ENCODE results near the gene OASL. TPM values are rescaled to one million over a fixed set of nuclear protein-coding genes. Genes with fewer than 3 reads are reported as not detected.
"Not testable (repeated sequence)": the region's sequence is repeated elsewhere in the genome, so short reads cannot be mapped to it uniquely, and the experiment has no call there.

Gene OASL
- polyA plus RNA-seq, 1 donor = 0.31 TPM

DNA sequence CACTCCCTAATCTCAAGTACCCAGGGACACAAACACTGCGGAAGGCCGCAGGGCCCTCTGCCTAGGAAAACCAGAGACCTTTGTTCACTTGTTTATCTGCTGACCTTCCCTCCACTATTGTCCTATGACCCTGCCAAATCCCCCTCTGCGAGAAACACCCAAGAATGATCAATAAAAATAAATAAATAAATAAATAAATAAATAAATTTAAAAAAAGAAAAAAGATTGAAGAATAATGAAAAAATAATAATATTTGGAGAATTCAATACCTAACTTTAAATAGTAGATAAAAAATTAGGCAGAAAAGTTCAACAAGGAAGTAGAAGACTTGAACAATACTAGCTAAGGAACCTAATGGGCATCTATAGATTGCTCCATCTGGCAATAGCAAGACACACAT lies 38.4 kb upstream of the OASL start:
- not testable (repeated sequence) for H3K36me3 ChIP-seq (ENCODE audit: control insufficient read depth, insufficient read depth, low read length); DNase-seq; H3K27ac ChIP-seq (ENCODE audit: low read length); H3K27me3 ChIP-seq (ENCODE audit: control insufficient read depth, insufficient read depth, low read length); H3K4me3 ChIP-seq (ENCODE audit: low read length); H3K4me1 ChIP-seq (ENCODE audit: control insufficient read depth, insufficient read depth, low read length); H3K9me3 ChIP-seq (ENCODE audit: control insufficient read depth, low read depth, low read length)
- no CpG with 5 or more reads among the region's 3 CpGs for WGBS (ENCODE audit: insufficient coverage, low lambda C conversion rate)

DNA sequence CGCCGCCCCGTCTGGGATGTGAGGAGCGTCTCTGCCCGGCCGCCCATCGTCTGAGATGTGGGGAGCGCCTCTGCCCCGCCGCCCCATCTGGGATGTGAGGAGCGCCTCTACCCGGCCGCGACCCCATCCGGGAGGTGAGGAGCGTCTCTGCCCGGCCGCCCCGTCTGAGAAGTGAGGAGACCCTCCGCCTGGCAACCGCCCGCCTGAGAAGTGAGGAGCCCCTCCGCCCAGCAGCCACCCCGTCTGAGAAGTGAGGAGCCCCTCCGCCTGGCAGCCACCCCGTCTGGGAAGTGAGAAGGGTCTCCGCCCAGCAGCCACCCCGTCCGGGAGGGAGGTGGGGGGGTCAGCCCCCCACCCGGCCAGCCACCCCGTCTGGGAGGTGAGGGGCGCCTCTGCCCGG lies 36.9 kb upstream of the OASL start:
- DNase-seq; H3K27ac ChIP-seq (ENCODE audit: low read length); H3K36me3 ChIP-seq (ENCODE audit: control insufficient read depth, insufficient read depth, low read length); H3K27me3 ChIP-seq (ENCODE audit: control insufficient read depth, insufficient read depth, low read length); H3K4me3 ChIP-seq (ENCODE audit: low read length); H3K4me1 ChIP-seq (ENCODE audit: control insufficient read depth, insufficient read depth, low read length); H3K9me3 ChIP-seq (ENCODE audit: control insufficient read depth, low read depth, low read length): not testable (repeated sequence)
- WGBS (ENCODE audit: insufficient coverage, low lambda C conversion rate) = no CpG with 5 or more reads among the region's 33 CpGs

DNA sequence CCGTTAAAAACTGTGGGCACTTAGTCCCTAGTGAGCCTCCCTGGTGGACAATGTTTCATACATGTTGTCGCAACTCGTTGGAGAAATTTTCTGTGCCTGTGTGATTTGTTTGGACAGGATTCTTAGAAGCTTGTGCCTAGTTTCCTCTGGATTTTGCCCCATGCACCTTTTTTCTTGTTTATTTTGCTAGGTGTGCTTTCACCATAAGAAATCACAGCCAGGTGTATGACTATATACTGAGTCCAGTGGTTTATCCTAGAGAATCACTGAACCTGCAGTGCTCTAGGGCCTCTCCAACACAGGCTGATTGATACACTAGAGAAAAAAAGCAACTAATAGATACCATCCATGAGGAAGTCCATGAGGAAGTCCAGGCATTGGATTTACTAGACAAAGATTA lies 33.1 kb upstream of the OASL start:
- Histone ChIP-seq H3K4me3 (ENCODE audit: low read length) (no peak overlapping the region), H3K36me3 (ENCODE audit: control insufficient read depth, insufficient read depth, low read length) (no peaks in the 10 kb centered on the region), H3K4me1 (ENCODE audit: control insufficient read depth, insufficient read depth, low read length) (no peaks in the 10 kb centered on the region), H3K27ac (ENCODE audit: low read length) (no peak overlapping the region), H3K9me3 (ENCODE audit: control insufficient read depth, low read depth, low read length) (peaks cover 8% of the 10 kb centered on the region), H3K27me3 (ENCODE audit: control insufficient read depth, insufficient read depth, low read length) (no peaks in the 10 kb centered on the region)
- no CpG with 5 or more reads among the region's 3 CpGs for WGBS (ENCODE audit: insufficient coverage, low lambda C conversion rate)
- no peak for DNase-seq

DNA sequence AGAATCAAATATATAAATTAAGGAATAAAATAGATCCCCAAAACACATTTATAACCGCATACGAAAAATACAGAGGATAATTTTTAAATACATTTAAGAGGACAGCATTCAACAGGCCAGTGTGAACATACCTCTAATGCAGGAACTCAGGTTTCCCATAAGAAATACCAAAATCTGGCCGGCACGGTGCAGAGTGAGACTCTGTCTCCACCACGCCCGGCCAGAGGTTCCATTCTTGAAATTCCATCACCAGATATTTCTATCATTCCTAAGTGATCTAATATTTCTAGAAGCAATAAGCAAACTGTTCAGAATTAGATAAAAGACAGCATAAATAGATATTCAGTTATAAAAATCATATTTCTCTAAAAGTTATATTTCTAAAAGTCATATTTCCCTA lies 30.2 kb upstream of the OASL start:
- DNase-seq = no peak
- Histone ChIP-seq H3K36me3 (ENCODE audit: control insufficient read depth, insufficient read depth, low read length) (no peaks in the 10 kb centered on the region), H3K27ac (ENCODE audit: low read length) (no peak overlapping the region), H3K9me3 (ENCODE audit: control insufficient read depth, low read depth, low read length) (no peaks in the 10 kb centered on the region), H3K4me3 (ENCODE audit: low read length) (no peak overlapping the region), H3K27me3 (ENCODE audit: control insufficient read depth, insufficient read depth, low read length) (no peaks in the 10 kb centered on the region), H3K4me1 (ENCODE audit: control insufficient read depth, insufficient read depth, low read length) (no peaks in the 10 kb centered on the region)
- WGBS (ENCODE audit: insufficient coverage, low lambda C conversion rate) = 83% methylated on average over 1 of the region's 6 CpGs

DNA sequence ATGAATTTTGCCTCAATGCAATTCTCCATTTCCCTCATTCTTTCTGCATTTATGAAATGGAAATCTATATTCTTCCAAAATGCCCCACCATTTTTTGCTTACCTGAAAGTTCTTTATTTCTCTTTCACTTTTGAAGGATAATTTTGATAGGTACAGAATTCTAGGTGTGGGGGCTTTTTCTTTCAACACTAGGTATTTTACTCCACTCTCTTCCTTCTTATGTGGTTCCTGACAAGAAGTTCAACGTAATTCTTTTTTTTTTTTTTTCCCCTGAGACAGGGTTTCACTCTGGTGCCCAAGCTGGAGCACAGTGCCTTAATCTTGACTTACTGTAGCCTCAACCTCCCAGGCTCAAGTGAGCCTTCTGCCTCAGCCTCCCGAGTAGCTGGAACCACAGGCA lies 26.3 kb upstream of the OASL start:
- DNase-seq = no peak
- Histone ChIP-seq H3K27ac (ENCODE audit: low read length) (no peak overlapping the region), H3K9me3 (ENCODE audit: control insufficient read depth, low read depth, low read length) (no peaks in the 10 kb centered on the region), H3K36me3 (ENCODE audit: control insufficient read depth, insufficient read depth, low read length) (no peaks in the 10 kb centered on the region), H3K4me3 (ENCODE audit: low read length) (no peak overlapping the region), H3K4me1 (ENCODE audit: control insufficient read depth, insufficient read depth, low read length) (peaks cover 2% of the 10 kb centered on the region), H3K27me3 (ENCODE audit: control insufficient read depth, insufficient read depth, low read length) (no peaks in the 10 kb centered on the region)
- WGBS (ENCODE audit: insufficient coverage, low lambda C conversion rate) = no CpG with 5 or more reads among the region's 2 CpGs

DNA sequence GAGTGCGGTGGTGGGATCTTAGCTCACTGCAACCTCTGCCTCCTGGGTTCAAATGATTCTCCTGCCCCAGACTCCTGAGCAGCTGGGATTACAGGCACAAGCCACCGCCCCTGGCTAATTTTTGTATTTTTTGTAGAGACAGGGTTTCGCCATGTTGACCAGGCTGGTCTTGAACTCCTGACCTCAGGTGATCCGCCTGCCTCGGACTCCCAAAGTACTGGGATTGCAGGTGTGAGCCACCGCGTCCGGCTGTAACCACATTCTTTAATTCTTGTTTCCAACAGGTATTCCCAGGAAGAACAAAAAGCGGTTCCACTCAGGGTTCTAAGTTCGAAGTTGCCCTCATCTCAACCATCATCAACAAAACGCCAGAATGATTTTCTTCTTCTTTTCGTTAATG lies 25.5 kb upstream of the OASL start:
- H3K9me3 ChIP-seq (ENCODE audit: control insufficient read depth, low read depth, low read length); DNase-seq; H3K27ac ChIP-seq (ENCODE audit: low read length); H3K36me3 ChIP-seq (ENCODE audit: control insufficient read depth, insufficient read depth, low read length); H3K4me3 ChIP-seq (ENCODE audit: low read length); H3K27me3 ChIP-seq (ENCODE audit: control insufficient read depth, insufficient read depth, low read length); H3K4me1 ChIP-seq (ENCODE audit: control insufficient read depth, insufficient read depth, low read length): not testable (repeated sequence)
- WGBS (ENCODE audit: insufficient coverage, low lambda C conversion rate) = no CpG with 5 or more reads among the region's 12 CpGs

DNA sequence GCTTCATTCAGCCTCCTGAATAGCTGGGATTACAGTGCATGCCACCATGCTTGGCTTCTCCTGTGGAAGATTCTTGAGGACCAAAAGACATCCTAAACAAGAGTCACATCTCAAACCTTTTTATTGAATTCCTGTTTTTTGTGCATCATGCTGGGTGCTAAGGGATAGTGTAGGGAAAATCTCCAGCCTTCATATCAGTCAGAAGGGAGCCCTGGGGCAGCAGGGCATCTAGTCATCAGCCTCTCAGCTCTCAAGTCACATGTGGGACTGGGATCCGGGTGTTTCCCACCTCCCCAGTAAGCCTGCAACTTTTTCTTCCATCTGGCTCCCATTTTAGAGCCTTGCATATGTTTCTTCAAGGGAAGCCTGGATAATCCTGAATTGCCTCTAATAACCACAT lies 25.1 kb upstream of the OASL start:
- Histone ChIP-seq H3K36me3 (ENCODE audit: control insufficient read depth, insufficient read depth, low read length) (no peaks in the 10 kb centered on the region), H3K27ac (ENCODE audit: low read length) (no peak overlapping the region), H3K4me3 (ENCODE audit: low read length) (no peak overlapping the region), H3K27me3 (ENCODE audit: control insufficient read depth, insufficient read depth, low read length) (no peaks in the 10 kb centered on the region), H3K9me3 (ENCODE audit: control insufficient read depth, low read depth, low read length) (no peaks in the 10 kb centered on the region), H3K4me1 (ENCODE audit: control insufficient read depth, insufficient read depth, low read length) (peaks cover 4% of the 10 kb centered on the region)
- DNase-seq = no peak
- WGBS (ENCODE audit: insufficient coverage, low lambda C conversion rate) = no CpG with 5 or more reads among the region's 1 CpG

DNA sequence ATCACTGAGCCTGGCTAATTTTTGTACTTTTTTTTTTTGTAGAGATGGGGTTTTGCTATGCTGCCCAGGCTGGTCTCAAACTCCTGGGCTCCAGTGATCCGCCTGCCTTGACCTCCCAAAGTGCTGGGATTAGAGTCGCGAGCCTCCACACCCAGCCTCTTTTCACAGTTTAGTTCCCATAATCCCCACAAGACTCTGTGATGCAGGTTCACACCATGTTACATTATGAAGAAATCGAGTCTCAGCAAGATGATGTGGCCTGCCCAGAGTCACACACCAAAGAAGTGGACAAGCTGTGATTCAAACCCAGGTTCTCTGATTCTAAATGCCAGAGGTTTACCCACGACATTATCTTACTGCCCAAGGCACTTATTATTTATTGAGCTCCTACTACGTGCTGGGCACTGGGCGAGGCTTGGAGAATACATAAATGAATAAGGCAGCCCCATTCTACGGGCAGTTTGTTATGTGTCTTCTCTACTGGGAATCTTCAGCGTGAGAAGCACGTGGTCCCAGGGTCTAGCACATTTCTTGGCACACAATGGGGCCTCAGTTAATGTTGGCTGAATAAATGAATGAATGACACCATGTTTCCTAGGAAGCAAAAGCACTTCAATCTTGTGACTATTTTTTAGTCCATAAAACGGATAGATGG lies 23.5 kb upstream of the OASL start:
- Histone ChIP-seq H3K9me3 (ENCODE audit: control insufficient read depth, low read depth, low read length) (no peaks in the 10 kb centered on the region), H3K4me3 (ENCODE audit: low read length) (no peak overlapping the region), H3K27ac (ENCODE audit: low read length) (no peak overlapping the region), H3K27me3 (ENCODE audit: control insufficient read depth, insufficient read depth, low read length) (no peaks in the 10 kb centered on the region), H3K36me3 (ENCODE audit: control insufficient read depth, insufficient read depth, low read length) (no peaks in the 10 kb centered on the region), H3K4me1 (ENCODE audit: control insufficient read depth, insufficient read depth, low read length) (peaks cover 4% of the 10 kb centered on the region)
- WGBS (ENCODE audit: insufficient coverage, low lambda C conversion rate) = no CpG with 5 or more reads among the region's 11 CpGs
- DNase-seq = no peak

DNA sequence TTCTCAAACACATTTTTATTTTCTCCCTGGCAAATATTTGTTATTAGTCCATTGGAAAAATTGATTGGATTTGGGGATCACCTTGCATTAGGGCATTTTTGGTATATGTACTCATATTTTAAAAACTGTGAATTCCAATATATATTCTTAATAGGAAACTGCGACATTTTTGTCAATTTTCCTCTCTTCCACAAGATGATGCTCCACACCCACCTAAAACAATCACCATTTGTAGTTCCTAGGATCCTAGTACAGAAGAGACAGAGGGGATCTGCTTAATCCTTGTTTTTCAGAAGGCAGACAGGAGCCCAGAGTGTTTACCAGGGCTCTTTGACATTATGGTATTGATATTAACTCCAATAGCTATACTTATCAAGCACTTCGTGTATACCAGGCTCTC lies 22.8 kb upstream of the OASL start:
- H3K9me3 ChIP-seq (ENCODE audit: control insufficient read depth, low read depth, low read length) = no peaks in the 10 kb centered on the region
- no peaks in the 10 kb centered on the region for H3K36me3 ChIP-seq (ENCODE audit: control insufficient read depth, insufficient read depth, low read length)
- no peak overlapping the region for H3K27ac ChIP-seq (ENCODE audit: low read length)
- H3K4me3 ChIP-seq (ENCODE audit: low read length) = no peak overlapping the region
- DNase-seq = no peak
- peaks cover 4% of the 10 kb centered on the region for H3K4me1 ChIP-seq (ENCODE audit: control insufficient read depth, insufficient read depth, low read length)
- no peaks in the 10 kb centered on the region for H3K27me3 ChIP-seq (ENCODE audit: control insufficient read depth, insufficient read depth, low read length)
- WGBS (ENCODE audit: insufficient coverage, low lambda C conversion rate) = 70% methylated on average over 2 of the region's 2 CpGs

DNA sequence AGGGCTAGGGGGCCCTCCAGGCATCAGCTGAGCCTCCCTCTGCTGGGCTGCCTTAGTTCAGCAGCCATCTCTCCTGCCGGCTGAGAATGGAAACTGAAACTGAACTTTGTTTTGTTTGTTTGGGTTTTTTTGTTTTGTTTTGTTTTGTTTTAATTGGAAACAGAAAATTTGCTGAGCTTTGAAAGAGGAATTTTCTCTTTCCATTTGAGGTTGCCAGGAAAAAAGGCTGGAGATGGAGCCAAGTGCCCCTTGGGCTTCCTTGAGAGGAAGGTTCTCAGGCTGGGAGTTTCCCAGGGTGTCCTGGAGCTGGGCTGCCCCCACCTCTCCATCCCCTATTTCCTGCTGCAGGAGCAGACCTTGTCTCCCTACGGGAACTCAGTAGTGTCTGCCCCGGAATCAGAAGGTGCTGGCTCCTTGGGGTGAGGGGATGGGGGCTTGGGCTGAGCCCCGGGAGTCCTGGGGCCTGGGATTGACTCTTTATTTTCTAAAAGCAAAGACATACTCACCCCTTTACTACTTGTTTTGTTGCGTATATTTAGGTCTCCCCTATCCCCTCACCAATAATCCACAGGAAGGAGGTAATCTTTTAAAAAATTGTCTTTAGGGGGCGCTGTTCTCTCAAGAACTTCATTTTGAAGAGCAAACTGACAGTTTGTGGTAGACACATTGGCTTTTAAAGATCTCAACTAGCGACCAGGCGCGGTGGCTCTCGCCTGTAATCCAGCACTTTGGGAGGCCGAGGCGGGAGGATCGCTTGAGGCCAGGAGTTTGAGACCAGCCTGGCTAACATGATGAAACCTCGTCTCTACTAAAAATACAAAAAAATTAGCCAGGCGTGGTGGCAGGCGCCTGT lies 21.3 kb upstream of the OASL start:
- no CpG with 5 or more reads among the region's 16 CpGs for WGBS (ENCODE audit: insufficient coverage, low lambda C conversion rate)

More for the DNA sequence above, 21.3 kb upstream of the OASL start:
- H3K27ac ChIP-seq (ENCODE audit: low read length) = peak overlapping the region; percentile 44
- H3K27me3 ChIP-seq (ENCODE audit: control insufficient read depth, insufficient read depth, low read length) = no peaks in the 10 kb centered on the region
- peak; percentile 36 to 71 for DNase-seq
- no peaks in the 10 kb centered on the region for H3K9me3 ChIP-seq (ENCODE audit: control insufficient read depth, low read depth, low read length)
- H3K36me3 ChIP-seq (ENCODE audit: control insufficient read depth, insufficient read depth, low read length) = no peaks in the 10 kb centered on the region
- peaks cover 4% of the 10 kb centered on the region for H3K4me1 ChIP-seq (ENCODE audit: control insufficient read depth, insufficient read depth, low read length)
- H3K4me3 ChIP-seq (ENCODE audit: low read length) = peak overlapping the region; percentile 36
